Common myeloid progenitor, CD34-positive (primary cell): ENCODE data around the gene CDKN2B-AS1.

Experiments used
- CTCF ChIA-PET: fragments of 350-600 bp; sonication (Branson Sonifier 250); formaldehyde crosslinking; loops from one replicate; lab custom pipeline; 2021; ENCODE audit warnings: antibody characterized with exemption; lab: Charles Lee
- POLR2A ChIA-PET: fragments of 350-600 bp; sonication (Branson Sonifier 250); formaldehyde crosslinking; loops from one replicate; lab custom pipeline; 2021; ENCODE audit warnings: antibody characterized with exemption; lab: Charles Lee
- DNase-seq, 3 donors: peaks; one replicate each; pipeline versions ENCODE4 v3.0.0 to v3.0.0-alpha.2; 2013
- H3K27ac ChIP-seq, 2 experiments: 1 replicate in 1 of 2; 2 replicates in 1 of 2; pipeline ENCODE4 v1.7.0; 2013; ENCODE audit warnings: inconsistent platforms in 2 of 2, low read length in 2 of 2, mild to moderate bottlenecking in 2 of 2, low read depth in 1 of 2, moderate library complexity in 1 of 2; ENCODE audit not compliant: severe bottlenecking in 2 of 2, insufficient read depth in 1 of 2, poor library complexity in 1 of 2
- H3K27me3 ChIP-seq, 5 experiments: replicated peaks in 2 of 5; 1 replicate in 3 of 5; 2 replicates in 2 of 5; pipeline versions ENCODE4 v1.6.1 to v1.7.0; 2013; ENCODE audit warnings: low read length in 4 of 5, mild to moderate bottlenecking in 2 of 5, moderate library complexity in 2 of 5, inconsistent platforms in 1 of 5; ENCODE audit not compliant: insufficient read depth in 5 of 5, control insufficient read depth in 4 of 5
- H3K36me3 ChIP-seq, 4 experiments: 1 replicate in 2 of 4; 2 replicates in 2 of 4; pipeline versions ENCODE4 v1.6.1 to v1.7.0; 2013; ENCODE audit warnings: low read length in 3 of 4, control low read depth in 1 of 4, mild to moderate bottlenecking in 1 of 4; ENCODE audit not compliant: control insufficient read depth in 4 of 4, insufficient read depth in 4 of 4
- H3K4me1 ChIP-seq, 4 experiments: 1 replicate in 3 of 4; 2 replicates in 1 of 4; pipeline versions ENCODE4 v1.6.1 to v1.7.1; 2013; ENCODE audit warnings: low read length in 3 of 4, mild to moderate bottlenecking in 3 of 4, control low read depth in 1 of 4, inconsistent platforms in 1 of 4, moderate library complexity in 1 of 4; ENCODE audit not compliant: control insufficient read depth in 4 of 4, insufficient read depth in 4 of 4; ENCODE audit errors: control extremely low read depth in 1 of 4
- H3K4me3 ChIP-seq, 7 experiments: 1 replicate in 4 of 7; 2 replicates in 3 of 7; pipeline versions ENCODE4 v1.5.1 to v1.7.0; 2013; ENCODE audit warnings: mild to moderate bottlenecking in 7 of 7, low read length in 6 of 7, moderate library complexity in 6 of 7, inconsistent platforms in 2 of 7, low read depth in 2 of 7, control low read depth in 1 of 7; ENCODE audit not compliant: insufficient read depth in 4 of 7, control insufficient read depth in 1 of 7; ENCODE audit errors: extremely low read depth in 1 of 7
- H3K9me3 ChIP-seq, 5 experiments: 1 replicate in 4 of 5; 2 replicates in 1 of 5; pipeline versions ENCODE4 v1.6.1 to v1.7.1; 2013; ENCODE audit warnings: low read length in 4 of 5, mild to moderate bottlenecking in 2 of 5, inconsistent platforms in 1 of 5, low read depth in 1 of 5, moderate library complexity in 1 of 5; ENCODE audit not compliant: control insufficient read depth in 4 of 5, insufficient read depth in 2 of 5; ENCODE audit errors: control extremely low read depth in 1 of 5
- WGBS: methylation state at CpG from one replicate; pipeline ENCODE4 v1.1.5; 2013; ENCODE audit not compliant: insufficient coverage; 5-methylcytosine and 5-hydroxymethylcytosine counted together

Gene CDKN2B-AS1

GRCh38 chr9:22116758-22117157 lies 122.2 kb downstream of the CDKN2B-AS1 start:
- H3K36me3 ChIP-seq: no peaks in the 10 kb centered on the region
- no peak overlapping the region for H3K4me3 ChIP-seq
- H3K4me1 ChIP-seq: no peaks in the 10 kb centered on the region
- no peak overlapping the region for H3K27ac ChIP-seq
- peaks cover 0 to 1% (median 0%) of the 10 kb centered on the region in 5 experiments for H3K9me3 ChIP-seq
- peaks cover 4 to 79% (median 30%) of the 10 kb centered on the region in 5 experiments for H3K27me3 ChIP-seq
- ChIA-PET CTCF (interaction anchor here (0.7 kb wide), 1 partner anchor 105 kb away, joined by 3 read pairs; no protein-coding TSS in a partner anchor), POLR2A (no interaction called here)
- no peak for DNase-seq

- Histone ChIP-seq H3K36me3 (no peaks in the 10 kb centered on the region), H3K4me1 (no peaks in the 10 kb centered on the region), H3K27me3 (peaks cover 4 to 73% (median 25%) of the 10 kb centered on the region in 5 experiments), H3K27ac (no peak overlapping the region), H3K9me3 (peaks cover 0 to 6% (median 0%) of the 10 kb centered on the region in 5 experiments), H3K4me3 (no peak overlapping the region)
- DNase-seq: no peak
- ChIA-PET POLR2A (no interaction called here), CTCF (interaction anchor here (0.9 kb wide), 2 partner anchors 18 to 304 kb away, joined by 3 to 5 read pairs; no protein-coding TSS in a partner anchor)
- WGBS: 68% methylated on average over 7 of the region's 9 CpGs
Measured at GRCh38 chr9:22117511-22118384, 123.2 kb downstream of the CDKN2B-AS1 start.

- Histone ChIP-seq H3K36me3 (no peaks in the 10 kb centered on the region), H3K27ac (no peak overlapping the region), H3K27me3 (peaks cover 4 to 64% (median 23%) of the 10 kb centered on the region in 5 experiments), H3K4me3 (no peak overlapping the region), H3K4me1 (no peaks in the 10 kb centered on the region), H3K9me3 (peaks cover 2 to 11% (median 4%) of the 10 kb centered on the region in 5 experiments)
- ChIA-PET POLR2A (no interaction called here), CTCF (interaction anchor here (0.8 to 3.0 kb wide), 9 partner anchors 8 to 330 kb away, joined by 3 to 14 read pairs (median 3); partner anchors contain the start of genes CDKN2A and CDKN2B-AS1)
- 100% methylated on average over 2 of the region's 5 CpGs for WGBS
- no peak for DNase-seq
Measured at GRCh38 chr9:22118810-22119521, 124.4 kb downstream of the CDKN2B-AS1 start.

GRCh38 chr9:22119522-22120158 lies 125.0 kb downstream of the CDKN2B-AS1 start:
- Histone ChIP-seq H3K9me3 (peaks cover 2 to 11% (median 4%) of the 10 kb centered on the region in 5 experiments), H3K36me3 (no peaks in the 10 kb centered on the region), H3K4me3 (no peak overlapping the region), H3K27ac (no peak overlapping the region), H3K4me1 (no peaks in the 10 kb centered on the region), H3K27me3 (peaks cover 4 to 64% (median 22%) of the 10 kb centered on the region in 5 experiments)
- POLR2A ChIA-PET: no interaction called here
- CTCF ChIA-PET: interaction anchor here (0.7 to 3.0 kb wide), 11 partner anchors 9 to 331 kb away, joined by 3 to 14 read pairs (median 3); partner anchors contain the start of genes CDKN2A and CDKN2B-AS1
- peak; percentile 15 to 47 (median 46) for DNase-seq
- WGBS: 44% methylated on average over 1 of the region's 3 CpGs

- ChIA-PET CTCF (interaction anchor here (0.7 to 3.0 kb wide), 9 partner anchors 9 to 331 kb away, joined by 3 to 14 read pairs (median 3); no protein-coding TSS in a partner anchor), POLR2A (no interaction called here)
- H3K27me3 ChIP-seq: peaks cover 6 to 63% (median 19%) of the 10 kb centered on the region in 5 experiments
- no peak overlapping the region for H3K4me3 ChIP-seq
- no peak for DNase-seq
- no peaks in the 10 kb centered on the region for H3K36me3 ChIP-seq
- no CpG with 5 or more reads among the region's 1 CpG for WGBS
- H3K4me1 ChIP-seq: no peaks in the 10 kb centered on the region
- H3K9me3 ChIP-seq: peaks cover 2 to 11% (median 4%) of the 10 kb centered on the region in 5 experiments
- H3K27ac ChIP-seq: no peak overlapping the region
Measured at GRCh38 chr9:22120159-22120549, 125.6 kb downstream of the CDKN2B-AS1 start.

- ChIA-PET CTCF (interaction anchor here (1.1 to 3.0 kb wide), 4 partner anchors 8 to 308 kb away, joined by 3 to 14 read pairs (median 4); no protein-coding TSS in a partner anchor), POLR2A (no interaction called here)
- no CpG with 5 or more reads among the region's 1 CpG for WGBS
- DNase-seq: no peak
- no peaks in the 10 kb centered on the region for H3K36me3 ChIP-seq
- no peak overlapping the region for H3K27ac ChIP-seq
- H3K27me3 ChIP-seq: peaks cover 6 to 58% (median 19%) of the 10 kb centered on the region in 5 experiments
- no peak overlapping the region for H3K4me3 ChIP-seq
- peaks cover 2 to 11% (median 4%) of the 10 kb centered on the region in 5 experiments for H3K9me3 ChIP-seq
- no peaks in the 10 kb centered on the region for H3K4me1 ChIP-seq
Measured at GRCh38 chr9:22120595-22120994, 126.0 kb downstream of the CDKN2B-AS1 start.
